SKM-1 (cell line): ENCODE data around the gene PHLPP1.
A peak's percentile ranks its signal among the peaks of the same experiment; 100 is the strongest.

Source experiments
- DNase-seq: peaks from one replicate; lab custom pipeline; 2025; ENCODE audit not compliant: unreplicated experiment; lab: John Stamatoyannopoulos, UW

PHLPP1 gene

DNA sequence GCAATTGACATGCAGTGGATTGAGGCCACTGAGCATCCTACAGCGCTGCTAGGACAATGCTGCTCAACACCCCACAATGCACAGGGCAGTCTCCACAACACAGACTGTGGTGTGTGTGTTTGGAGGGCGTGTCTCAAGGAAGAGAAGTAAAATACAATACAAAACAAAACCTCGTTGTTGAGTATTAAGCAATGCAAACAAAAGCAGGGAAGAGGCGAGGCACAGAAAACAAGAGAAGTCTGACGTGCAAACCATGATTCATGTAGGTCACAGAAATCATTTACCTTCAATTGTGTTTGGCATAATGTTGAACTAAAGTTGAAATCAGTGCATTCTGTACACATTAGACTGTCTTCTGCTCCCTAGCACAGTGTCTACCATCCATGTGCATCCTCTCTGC, 260.9 kb downstream of the PHLPP1 start:
- DNase-seq, result no peak

DNA sequence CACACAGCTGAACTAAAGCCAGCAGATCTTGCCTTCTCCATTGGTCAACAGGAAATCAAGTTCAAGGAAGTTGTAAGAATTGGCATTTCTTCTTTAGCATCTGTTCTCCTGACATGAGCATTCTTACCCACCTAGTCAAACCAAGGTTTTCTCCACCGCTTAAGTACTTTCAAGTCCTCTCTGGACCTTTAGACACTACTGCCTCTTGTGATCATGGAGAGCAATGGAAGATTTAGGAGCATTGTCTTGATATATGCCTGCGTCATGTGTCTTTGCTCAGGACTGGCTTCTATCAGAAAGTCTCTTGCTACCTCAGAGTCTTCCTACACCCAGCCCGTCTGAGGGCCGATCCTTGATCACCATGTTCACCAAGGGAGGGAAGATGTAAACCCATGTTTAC, 262.2 kb downstream of the PHLPP1 start:
- DNase-seq, result no peak

DNA sequence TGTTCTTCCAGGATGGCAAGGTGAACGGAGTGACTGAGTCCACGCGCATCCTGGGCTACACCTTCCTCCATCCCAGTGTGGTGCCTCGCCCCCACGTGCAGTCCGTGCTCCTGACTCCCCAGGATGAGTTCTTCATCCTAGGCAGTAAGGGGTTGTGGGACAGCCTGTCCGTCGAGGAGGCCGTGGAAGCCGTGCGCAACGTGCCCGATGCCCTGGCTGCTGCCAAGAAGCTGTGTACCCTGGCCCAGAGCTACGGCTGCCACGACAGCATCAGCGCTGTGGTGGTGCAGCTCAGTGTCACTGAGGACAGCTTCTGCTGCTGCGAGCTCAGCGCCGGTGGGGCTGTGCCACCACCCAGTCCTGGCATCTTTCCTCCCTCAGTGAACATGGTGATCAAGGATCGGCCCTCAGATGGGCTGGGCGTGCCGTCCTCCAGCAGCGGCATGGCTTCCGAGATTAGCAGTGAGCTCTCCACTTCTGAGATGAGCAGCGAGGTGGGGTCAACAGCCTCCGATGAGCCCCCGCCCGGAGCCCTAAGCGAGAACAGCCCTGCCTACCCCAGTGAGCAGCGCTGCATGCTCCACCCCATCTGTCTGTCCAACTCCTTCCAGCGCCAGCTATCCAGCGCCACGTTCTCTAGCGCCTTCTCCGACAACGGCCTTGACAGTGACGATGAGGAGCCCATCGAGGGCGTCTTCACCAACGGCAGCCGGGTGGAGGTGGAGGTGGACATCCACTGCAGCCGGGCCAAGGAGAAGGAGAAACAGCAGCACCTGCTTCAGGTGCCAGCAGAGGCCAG, 263.1 kb downstream of the PHLPP1 start:
- no peak for DNase-seq

DNA sequence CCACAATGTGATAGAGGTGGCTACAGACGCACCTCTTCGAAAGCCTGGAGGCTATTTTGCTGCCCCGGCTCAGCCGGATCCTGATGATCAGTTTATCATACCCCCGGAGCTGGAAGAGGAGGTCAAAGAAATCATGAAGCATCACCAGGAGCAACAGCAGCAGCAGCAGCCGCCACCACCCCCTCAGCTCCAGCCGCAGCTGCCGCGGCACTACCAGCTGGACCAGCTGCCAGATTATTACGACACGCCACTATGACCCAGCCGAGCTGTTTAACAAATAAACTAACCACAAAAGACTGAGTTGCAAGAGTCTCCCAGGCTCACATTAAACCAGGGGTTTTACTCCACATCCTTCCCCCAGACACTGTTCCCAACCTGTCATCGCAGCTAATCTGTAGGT, 263.8 kb downstream of the PHLPP1 start:
- peak; percentile 77 for DNase-seq

DNA sequence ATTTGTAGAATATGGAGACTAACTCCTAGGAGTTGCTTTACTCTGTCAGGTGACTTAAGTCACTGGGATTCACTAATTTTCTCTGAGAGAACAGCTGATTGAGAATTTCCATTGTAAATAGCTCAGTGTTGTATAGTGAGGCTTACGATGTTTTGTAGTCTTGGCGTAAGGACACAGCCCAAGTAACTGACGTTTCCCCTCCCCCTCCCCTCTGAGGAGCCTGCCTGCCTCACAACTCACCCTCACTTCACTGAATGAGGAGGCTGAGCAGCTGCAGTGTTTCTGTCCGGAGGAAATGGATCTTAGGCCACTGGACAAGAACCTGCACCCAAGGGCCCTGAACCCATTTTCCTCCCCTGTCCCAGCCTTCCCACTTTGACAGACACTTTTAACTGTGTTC, 264.6 kb downstream of the PHLPP1 start:
- no peak for DNase-seq

DNA sequence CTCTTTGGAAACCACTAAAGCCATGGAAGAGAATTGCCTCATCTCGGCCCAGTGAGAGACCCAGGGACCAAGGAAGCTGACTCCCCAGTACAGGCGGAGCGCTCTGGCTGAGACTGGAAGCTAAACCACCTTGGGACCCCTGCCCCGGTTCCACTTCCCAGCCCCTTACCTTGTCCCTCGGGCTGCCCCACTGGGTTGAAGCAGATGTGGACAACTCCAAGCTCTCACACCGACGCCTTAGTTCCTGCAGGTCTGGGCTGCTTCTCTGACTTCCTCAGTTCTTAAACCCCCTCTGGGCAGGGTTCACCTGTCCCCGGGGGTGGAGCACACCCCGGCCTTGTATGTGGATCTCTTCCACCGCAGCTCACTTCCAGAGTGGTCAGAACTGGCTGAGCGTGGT, 266.2 kb downstream of the PHLPP1 start:
- no peak for DNase-seq

DNA sequence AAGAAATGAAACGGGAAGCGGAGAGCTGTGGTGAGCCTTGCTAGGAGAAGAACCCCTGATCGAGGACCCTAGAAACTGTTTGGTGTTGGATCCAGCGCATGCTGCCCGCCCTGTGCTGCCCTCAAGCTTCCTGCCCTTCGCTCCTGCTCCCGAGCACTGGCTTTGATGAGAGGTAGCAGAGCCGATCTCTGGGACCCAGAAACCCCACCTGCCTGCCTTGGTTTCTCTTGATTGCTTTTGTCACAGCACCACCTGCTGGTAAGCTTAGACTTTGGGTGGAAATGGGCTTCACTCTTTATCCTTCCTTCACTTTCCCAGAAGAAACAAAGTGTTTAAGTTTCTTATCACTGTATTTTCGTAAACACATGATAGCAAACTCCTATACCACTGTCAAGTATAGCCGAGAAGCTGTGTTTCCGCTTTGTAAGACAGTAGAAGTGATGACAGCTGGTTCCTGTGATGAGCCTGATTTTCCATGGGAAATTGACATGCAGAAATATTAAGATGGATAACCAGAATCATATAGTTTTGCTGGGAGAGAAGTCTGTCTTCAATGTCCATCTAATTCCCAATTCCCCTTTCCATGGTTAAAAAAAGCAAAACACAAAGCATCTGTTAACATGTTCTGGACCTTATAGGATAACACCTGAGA, 267.4 kb downstream of the PHLPP1 start:
- peak; percentile 8 for DNase-seq

DNA sequence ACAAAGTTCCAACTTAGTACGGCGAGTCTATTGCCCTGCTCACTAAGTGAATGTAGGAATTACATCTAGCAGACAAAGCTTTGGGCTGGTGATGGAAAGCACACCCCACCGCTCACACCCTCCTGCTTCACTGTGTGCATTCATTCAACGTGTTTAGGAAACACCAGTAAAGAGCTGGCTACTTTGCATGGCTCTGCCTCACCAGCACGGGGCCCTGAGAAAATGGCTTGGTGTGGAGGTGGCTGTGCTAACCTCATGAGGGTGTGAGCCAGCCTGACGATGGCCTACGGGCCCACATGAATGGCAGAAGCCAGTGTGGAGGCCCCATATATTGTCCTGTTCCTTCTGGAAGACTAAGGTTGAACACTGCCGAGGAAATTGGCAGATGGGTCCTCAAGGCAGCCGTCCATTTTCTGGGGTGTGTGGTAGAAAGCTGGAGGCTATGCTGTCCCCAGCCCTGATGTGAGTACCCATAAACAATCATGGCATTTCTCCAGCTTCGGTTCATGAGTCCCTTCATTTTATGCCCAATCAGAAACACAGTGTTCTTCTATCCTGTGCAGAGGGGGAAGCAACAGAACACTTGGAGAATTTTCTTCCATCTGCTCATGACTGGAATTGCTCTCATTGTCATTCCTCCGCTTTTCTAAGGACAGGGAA, 269.4 kb downstream of the PHLPP1 start:
- no peak for DNase-seq

DNA sequence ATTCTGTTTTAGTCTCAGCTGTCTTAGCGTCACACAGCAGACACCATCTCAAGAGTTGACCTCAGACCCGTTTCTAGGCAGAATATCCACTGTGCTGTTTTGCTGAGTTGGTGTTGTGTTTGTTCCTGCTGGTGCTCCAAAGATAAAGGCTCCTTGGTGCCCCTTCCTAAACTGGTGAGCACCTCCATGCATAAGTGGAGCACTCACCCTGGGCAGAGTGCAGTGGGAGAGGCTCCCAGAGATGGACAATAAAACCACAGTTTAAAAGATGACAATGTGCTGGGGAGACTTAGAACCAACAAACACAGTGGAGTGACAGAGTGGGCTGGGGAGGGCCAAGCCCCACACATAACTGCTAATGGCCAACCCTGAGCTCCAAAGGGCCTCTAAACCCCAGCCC, 271.1 kb downstream of the PHLPP1 start:
- no peak for DNase-seq

DNA sequence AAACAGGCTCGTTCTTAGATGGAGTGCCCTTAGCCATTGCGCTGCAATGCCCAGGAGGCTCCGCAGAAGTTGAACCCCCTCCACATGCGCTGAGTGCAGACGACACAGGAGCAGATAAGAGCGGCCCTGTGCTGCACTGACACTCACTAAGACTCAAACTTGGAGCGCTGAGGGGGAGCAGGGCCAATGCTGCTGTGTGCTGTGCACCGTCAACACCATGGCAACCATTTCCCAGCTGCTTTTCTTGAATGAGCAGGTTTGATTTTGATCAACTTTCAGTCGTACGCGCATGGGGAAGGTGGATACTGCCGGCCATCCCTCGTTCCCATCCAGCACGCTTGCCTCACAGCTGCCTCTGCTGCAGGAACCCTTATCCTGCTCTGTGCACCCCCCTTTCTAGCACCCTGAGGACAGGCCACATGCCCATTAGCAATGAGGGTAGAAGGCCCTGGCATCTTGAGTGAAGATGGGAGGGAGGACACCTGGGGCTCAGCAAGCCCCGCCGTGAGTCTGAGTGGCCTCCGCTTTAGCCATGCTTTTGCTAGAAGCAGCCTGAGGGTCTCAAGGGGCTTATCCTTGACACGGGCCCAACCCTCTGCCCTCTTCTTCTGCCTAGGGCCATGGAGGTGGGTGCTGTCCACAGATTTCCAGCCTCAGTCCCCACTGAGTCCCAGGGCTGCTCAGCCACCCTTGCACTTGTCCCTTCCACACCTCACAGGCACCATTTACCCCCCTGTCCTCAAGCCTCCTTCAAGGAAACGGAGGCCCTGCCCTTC, 271.9 kb downstream of the PHLPP1 start:
- no peak for DNase-seq

DNA sequence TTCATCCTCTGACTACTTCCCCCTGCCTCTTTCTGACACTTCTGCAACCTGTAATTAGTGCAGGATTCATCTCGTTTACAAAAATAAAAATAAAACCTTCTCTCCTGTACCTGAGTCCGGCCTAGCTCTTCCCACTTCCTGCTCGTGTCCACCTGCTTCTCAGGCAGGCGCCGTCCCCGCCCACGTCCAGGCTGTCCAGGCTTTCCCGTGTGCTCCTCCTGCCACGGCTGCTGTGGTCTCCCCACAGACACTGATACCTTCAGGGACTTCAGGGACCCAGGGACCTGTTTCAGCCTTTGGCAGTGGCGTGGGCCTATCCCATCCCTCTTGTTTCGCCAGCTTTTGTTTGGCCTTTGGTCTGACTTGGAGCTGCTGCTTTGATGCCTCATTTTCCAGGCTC, 272.5 kb downstream of the PHLPP1 start:
- no peak for DNase-seq

DNA sequence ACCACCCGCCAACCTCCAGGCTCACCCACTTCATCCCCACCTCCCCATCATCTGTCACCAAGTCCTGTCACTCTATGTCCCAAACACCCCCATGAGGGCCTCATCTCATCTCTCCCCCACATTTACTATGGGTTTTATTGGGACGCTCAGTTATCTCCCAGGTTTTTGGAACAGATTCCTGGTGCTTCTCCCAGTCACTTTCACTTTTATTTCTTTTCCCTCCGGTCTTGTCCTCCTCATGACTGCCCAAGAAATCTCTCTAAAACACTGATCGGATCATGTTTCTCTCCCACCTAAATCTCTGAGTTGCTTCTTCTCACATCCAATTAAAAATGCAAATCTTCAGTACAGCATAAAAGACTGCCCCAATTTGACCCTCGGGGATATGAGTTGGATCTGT, 273.1 kb downstream of the PHLPP1 start:
- no peak for DNase-seq

DNA sequence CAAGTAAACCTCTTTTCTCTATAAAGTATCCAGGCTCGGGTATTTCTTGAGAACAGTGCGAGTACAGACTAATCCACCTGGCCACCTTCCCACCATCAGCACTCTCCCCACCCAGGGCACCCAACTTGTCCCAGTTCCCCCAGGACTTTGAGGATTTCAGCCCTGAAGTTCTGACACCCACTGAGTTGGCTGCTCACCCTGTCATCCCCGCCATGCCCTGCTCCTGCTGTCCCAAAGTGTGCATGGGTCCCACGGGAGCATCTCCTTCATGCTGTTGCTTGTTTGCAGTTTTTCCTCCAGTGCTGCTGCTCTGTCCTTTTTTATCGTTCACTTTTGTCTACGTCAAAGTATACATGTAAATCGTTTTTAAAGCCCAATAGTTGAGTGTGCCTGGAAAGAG, 273.9 kb downstream of the PHLPP1 start:
- DNase-seq, result no peak

DNA sequence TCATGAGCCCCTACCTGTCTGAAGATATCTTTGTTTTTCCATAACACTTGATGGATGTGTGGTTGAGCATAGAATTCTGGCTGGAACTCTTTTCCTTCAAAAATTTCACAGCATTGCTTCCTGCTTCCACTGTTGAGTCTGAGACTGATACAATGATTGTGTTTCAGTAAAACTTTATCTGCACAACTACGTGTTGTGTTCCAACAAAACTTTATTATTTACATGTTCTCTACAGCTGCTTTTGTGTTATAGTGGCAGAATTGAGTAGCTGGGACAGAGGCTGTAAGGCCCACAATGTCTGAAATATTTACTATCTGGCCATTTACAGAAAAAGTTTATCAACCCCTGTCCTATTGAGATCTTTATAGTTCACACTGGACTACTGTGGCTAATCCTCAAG, 275.3 kb downstream of the PHLPP1 start:
- no peak for DNase-seq

DNA sequence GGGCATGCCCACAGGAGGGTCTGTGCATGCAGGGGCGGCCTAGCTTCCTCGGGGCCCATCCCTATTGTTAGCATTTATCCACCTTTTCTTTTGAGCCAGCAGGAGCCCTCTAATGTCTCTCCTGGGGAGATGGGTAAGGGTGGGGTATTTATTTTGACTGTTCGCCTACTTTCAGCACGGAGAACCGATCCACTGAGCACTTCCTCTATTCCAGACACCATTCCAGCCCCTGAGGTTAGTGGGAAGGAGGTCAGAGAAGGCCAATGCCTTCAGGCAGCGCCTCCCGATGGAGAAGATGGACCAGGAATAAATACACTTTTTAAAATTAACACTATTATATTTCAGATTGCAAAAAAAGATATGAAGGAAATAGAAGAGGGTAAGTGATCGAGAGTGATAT, 276.0 kb downstream of the PHLPP1 start:
- no peak for DNase-seq

DNA sequence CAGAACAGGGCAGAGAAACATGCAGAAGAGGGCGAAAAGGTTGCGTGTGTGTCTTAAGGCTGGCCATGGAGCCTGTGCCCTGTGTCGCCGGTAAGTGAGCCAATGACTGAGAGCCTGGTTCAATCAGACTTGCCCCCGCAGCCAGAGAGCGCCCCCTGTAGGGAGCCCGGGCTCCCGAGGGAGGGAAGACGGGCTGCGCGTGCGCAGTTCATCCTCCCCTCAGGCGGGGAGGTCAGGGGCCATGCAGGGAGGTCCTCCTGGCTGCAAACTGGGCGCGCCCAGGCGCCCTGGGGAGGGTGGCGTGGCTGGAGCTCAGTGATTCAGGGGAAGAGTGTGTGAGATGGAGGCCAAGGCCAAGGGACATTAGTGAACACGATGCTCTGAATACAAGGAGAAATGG, 276.6 kb downstream of the PHLPP1 start:
- no peak for DNase-seq

DNA sequence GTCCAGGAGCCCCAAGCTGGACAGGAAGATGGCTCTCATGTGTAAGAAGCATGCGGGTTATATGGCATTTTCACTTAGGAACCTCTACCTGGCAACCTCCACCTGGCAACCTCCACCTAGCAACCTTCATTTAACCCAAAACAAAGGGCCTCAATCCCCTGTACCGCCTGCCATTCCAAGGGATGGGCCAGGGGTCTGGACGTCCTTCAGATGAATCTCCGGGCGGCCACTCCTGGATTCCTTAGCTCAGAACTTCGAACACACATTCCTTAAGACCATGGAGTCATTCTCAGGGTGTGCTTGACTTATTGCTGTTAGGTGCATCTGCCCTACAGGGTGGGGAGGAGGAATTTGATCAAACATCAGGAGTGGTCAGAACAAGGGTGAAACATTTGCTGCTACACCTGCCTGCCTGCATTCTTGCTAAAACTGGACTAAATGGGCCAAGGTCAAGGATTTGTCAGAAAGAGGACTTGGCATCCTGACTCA, 277.6 kb downstream of the PHLPP1 start:
- DNase-seq, result no peak

DNA sequence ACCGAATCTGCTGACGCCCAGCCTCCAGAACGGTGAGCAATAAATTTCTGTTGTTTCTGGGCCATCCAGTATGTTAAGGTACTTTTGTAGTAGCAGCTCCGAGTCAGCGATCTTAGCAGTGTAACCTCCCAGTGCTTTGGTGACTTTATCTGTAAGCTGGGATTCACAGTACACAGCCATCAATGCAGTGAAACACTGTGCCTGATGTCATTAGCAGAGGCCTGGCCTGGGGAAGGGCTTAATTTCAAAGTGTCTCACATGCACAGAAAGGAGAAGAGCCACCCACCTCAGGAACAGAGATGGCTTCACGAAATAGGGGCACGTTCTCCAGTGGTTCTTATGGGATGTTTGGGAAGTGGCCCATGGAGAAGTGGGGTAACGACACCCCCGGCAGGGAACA, 281.2 kb downstream of the PHLPP1 start:
- DNase-seq, result no peak

DNA sequence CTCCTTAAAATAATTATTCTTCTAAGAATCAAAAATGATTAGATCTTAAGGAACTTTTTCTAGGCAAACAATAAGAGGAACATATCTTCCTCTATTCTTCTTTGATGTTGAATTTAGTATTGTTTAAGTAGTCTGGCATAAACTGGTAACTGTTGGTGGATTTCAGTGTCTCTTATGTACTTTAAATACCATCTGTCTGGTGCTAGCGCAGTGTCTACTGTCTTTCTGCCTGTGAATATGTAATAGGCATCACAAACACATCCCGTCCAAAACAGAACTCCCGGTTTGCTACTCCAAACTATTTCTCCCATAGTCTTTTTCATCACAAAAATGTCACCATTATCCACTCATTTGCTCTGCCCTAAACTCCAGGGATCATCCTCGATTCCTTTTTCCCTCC, 281.7 kb downstream of the PHLPP1 start:
- no peak for DNase-seq

DNA sequence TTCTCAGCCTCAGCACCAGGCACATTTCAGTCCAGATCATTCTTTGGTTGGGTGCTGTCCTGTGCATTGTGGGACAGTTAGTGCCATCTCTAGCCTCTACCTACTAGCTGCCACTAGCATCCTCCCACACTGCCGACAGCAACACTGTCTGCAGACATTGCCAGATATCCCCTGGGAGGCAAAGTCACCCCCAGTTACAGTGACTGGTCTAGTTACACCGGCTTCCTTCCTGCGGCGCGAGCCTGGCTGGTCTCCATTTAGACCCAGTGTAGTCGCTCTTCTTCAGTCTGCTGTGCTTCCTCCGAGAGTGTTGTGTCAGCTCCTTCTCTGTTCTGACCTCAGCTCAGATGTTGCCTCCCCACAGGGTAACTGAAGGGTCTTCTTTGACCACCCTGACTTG, 283.1 kb downstream of the PHLPP1 start:
- no peak for DNase-seq

DNA sequence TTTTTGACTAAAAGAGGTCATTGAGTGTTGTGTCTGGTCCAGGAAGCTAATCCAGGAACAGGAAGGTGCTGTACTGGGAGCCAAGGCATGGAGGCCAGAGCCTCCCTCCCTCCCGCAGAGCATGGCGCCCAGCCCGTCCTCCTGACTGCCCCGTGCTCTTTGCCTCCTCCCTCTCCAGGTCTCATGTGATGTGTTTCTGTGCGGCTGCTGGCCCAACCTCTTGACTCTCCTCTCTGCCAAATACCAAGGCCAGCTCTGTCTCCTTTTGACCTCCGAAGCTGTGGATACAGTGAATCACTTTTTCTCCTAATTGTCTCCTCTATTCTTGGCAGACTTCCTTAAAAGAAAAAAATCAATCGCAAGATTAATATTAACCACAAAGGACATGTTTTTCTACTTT, 284.1 kb downstream of the PHLPP1 start:
- no peak for DNase-seq
